Measurements from ENCODE around the gene SYAP1. TPM values are rescaled to one million over a fixed set of nuclear protein-coding genes. Genes with fewer than 3 reads are reported as not detected.

Gene SYAP1
- total and polyA plus RNA-seq, 2 of the 8 experiments (the other 6 are each of a cell fraction or from before 2014, with no cell fraction given): 2.9 to 20.3 TPM

DNA sequence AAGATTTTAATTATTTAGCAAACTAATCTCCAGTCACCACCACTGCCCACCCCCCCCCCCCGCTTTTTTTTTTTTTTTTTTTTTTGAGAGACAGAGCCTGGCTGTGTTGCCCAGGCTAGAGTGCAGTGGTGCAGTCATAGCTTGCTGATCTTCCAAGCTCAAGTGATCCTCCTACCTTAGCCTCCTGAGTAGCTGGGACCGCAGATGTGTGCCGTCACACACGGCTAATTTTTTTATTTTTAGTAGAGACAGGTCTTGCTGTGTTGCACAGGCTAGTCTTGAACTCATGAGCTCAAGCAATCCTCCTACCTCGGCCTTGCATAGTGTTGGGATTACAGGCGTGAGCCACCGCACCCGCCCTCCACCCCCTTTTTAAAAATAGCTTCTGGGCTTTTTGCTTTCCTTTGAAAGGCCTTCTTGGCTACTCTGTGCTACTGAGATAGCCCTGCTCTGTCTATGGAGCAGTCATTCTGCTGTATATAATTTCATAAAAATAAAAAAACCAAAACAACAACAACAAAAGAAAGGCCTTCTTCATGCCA lies 85.6 kb downstream of the SYAP1 start:
- Histone ChIP-seq H3K36me3 (ENCODE audit: control insufficient read depth in 2 of 4, insufficient read depth in 4 of 4, low read length in 3 of 4) (peaks cover 0 to 15% (median 3%) of the 10 kb centered on the region in 4 experiments; a peak in 2 of 8 replicates), H2BK20ac (ENCODE audit: low read length) (no peak overlapping the region), H3K4me1 (replicated peaks in 1 of 4; ENCODE audit: control insufficient read depth in 3 of 4, insufficient read depth in 4 of 4, low read length in 3 of 4) (no peaks in the 10 kb centered on the region; a peak in 2 of 7 replicates)

More for the DNA sequence above, 85.6 kb downstream of the SYAP1 start:
- DNase-seq (ENCODE audit: low read depth in 1 of 2, low spot score in 2 of 2) (no peak), FAIRE-seq (no peak)
- H2BK15ac ChIP-seq (ENCODE audit: low read length): no peak overlapping the region
- H4K20me1 ChIP-seq (replicated peaks in 1 of 2; ENCODE audit: control insufficient read depth in 1 of 2, insufficient read depth in 2 of 2, low read length in 2 of 2): peaks cover 1 to 2% of the 10 kb centered on the region in 2 experiments
- no peak overlapping the region for H2BK5ac ChIP-seq (ENCODE audit: low read depth, low read length)
- H3K79me1 ChIP-seq (ENCODE audit: low read depth, low read length): no peaks in the 10 kb centered on the region
- no peak overlapping the region for H3K23ac ChIP-seq (ENCODE audit: insufficient read length)
- TF ChIP-seq CHD2 (IDR thresholded peaks at IDR 0.05; ENCODE audit: low read length): no peak
- TF ChIP-seq EP300 (IDR thresholded peaks at IDR 0.05; ENCODE audit: borderline replicate concordance in 1 of 2, low read depth in 2 of 2, low read length in 2 of 2): no peak
- no peak for TF ChIP-seq POU5F1 (IDR thresholded peaks at IDR 0.05; ENCODE audit: low read depth, low read length)
- no peak for TF ChIP-seq KDM5A (IDR thresholded peaks at IDR 0.05; ENCODE audit: low read length)
- no peak for TF ChIP-seq POLR2AphosphoS5 (IDR thresholded peaks at IDR 0.05; ENCODE audit: low read depth, low read length)
- no peak for TF ChIP-seq MAX (IDR thresholded peaks at IDR 0.05)
- TF ChIP-seq SIX5 (IDR thresholded peaks at IDR 0.05; ENCODE audit: low read depth, low read length): no peak
- no peak for TF ChIP-seq CEBPB (IDR thresholded peaks at IDR 0.05; ENCODE audit: low read depth, low read length)
- TF ChIP-seq RAD21 (IDR thresholded peaks at IDR 0.05 in 1 of 2, conservative IDR thresholded peaks at IDR 0.05 in 1 of 2; ENCODE audit: low read depth in 2 of 2, low read length in 2 of 2): no peak
- ChIA-PET CTCF (ENCODE audit: partially characterized antibody) (interaction anchor here (0.6 kb wide), 1 partner anchor 30 kb away, joined by 3 read pairs; no protein-coding TSS in a partner anchor), POLR2A (ENCODE audit: partially characterized antibody) (interaction anchor here (1.1 to 1.3 kb wide), 2 partner anchors 14 to 19 kb away, joined by 3 read pairs; no protein-coding TSS in a partner anchor)
- H3K18ac ChIP-seq (ENCODE audit: extremely low read depth, low read length): no peak overlapping the region
- no peak overlapping the region for H3K56ac ChIP-seq (replicated peaks; ENCODE audit: insufficient read length, low read depth, low read length)
- no peak overlapping the region for H2BK12ac ChIP-seq (ENCODE audit: low read depth, low read length)
- no peak overlapping the region for H3K4me3 ChIP-seq (ENCODE audit: extremely low read depth in 1 of 4, insufficient read depth in 2 of 4, low read depth in 3 of 4, low read length in 4 of 4)
- H3K9me3 ChIP-seq (ENCODE audit: insufficient read depth in 2 of 2, low read depth in 1 of 2, low read length in 1 of 2): no peaks in the 10 kb centered on the region
- no peak overlapping the region for H2AK5ac ChIP-seq (ENCODE audit: low read depth, low read length)
- H4K5ac ChIP-seq (ENCODE audit: insufficient read length, low read depth, low read length): no peak overlapping the region
- 86% methylated on average over 5 of the region's 8 CpGs; no CpG with 5 or more reads in 1 of the 2 experiments for WGBS, 2 experiments (ENCODE audit: extremely low coverage in 1 of 2, insufficient coverage in 1 of 2, insufficient read length in 1 of 2, insufficient replicate concordance in 2 of 2, low coverage in 1 of 2, low lambda C conversion rate in 2 of 2, missing lambda C conversion rate in 1 of 2)
- H3K79me2 ChIP-seq (ENCODE audit: control insufficient read depth in 1 of 2, insufficient read depth in 2 of 2, low read length in 2 of 2): peaks cover 0 to 68% of the 10 kb centered on the region in 2 experiments; a peak in 2 of 4 replicates
- H3K14ac ChIP-seq (ENCODE audit: insufficient read length): no peak overlapping the region
- H3K27me3 ChIP-seq (replicated peaks in 1 of 4; ENCODE audit: control insufficient read depth in 3 of 4, extremely low read depth in 1 of 4, insufficient read depth in 3 of 4, low read length in 3 of 4): no peaks in the 10 kb centered on the region
- no peak overlapping the region for H3K4me2 ChIP-seq (ENCODE audit: insufficient read depth in 1 of 2, low read depth in 2 of 2, low read length in 2 of 2)
- no peak overlapping the region for H4K8ac ChIP-seq (ENCODE audit: extremely low read depth, insufficient read depth, low read length)
- H2BK120ac ChIP-seq (replicated peaks; ENCODE audit: low read depth, low read length): no peak overlapping the region
- H4K91ac ChIP-seq (replicated peaks; ENCODE audit: insufficient read length, low read length): no peak overlapping the region
- no peaks in the 10 kb centered on the region for H3K23me2 ChIP-seq (ENCODE audit: low read depth, low read length)
- no peak overlapping the region for H2AFZ ChIP-seq (ENCODE audit: low read length)
- H3K4ac ChIP-seq (replicated peaks; ENCODE audit: insufficient read length, low read depth, low read length): no peak overlapping the region
- H3K27ac ChIP-seq (ENCODE audit: low read depth, low read length): no peak overlapping the region
- no peak overlapping the region for H3K9ac ChIP-seq (replicated peaks in 1 of 4; ENCODE audit: extremely low read depth in 1 of 4, low read depth in 3 of 4, low read length in 3 of 4)
